Inferior parietal cortex (tissue), 1 donor: ENCODE data around the gene MAGI2.

Source experiments
- DNase-seq: peaks from one replicate; pipeline ENCODE4 v3.0.0-alpha.2; 2016; ENCODE audit errors: extremely low spot score

MAGI2 gene

DNA sequence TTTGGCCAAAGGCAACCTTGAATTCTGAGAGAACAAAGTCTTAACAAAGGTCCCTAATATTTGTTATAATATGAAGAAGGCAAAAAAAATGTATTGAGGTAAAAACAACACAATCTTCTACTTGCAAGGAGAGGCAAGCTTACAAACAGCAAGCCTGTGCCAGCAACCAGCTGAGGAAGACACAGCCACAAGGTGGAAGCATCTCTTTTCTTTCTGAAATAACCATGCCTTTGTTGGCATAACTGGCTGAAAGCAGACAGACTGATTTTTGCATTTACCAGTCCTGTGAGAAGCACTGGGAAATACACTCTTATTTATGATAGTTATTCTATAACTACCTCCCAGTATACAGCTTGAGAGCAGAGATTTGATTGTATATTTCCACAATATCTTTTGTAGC lies 1362.9 kb downstream of the MAGI2 start:
- peak; percentile 39 for DNase-seq

DNA sequence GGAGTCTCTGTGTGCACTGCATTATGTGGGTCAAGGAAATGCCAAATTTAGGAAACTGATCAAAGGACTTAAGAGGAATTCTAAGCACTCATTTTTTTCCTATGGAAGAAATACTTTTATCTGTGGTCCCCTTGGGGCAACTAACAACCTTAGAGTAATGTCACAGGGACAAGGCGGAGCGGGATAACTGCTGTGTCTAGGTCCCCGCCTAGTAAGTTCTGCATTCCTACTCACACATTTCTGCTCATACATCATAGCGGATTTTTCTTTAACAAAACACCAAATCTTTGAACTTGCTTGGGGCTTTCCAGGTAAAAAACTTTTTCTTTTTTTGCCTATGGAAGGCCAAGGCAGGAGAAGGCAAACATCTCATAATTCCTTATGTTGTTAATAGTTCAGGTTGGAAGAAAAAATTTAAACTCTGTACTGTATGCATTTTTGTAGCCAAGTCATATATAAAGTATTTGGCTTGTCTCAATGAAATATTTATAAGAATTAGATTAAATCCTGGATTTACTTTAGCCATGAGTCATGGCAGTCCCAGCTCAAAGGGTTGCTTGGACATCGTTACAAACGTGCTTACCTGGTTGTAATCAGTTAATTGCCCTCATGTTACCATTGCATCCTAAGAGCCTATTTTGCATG lies 1369.9 kb downstream of the MAGI2 start:
- DNase-seq: no peak

DNA sequence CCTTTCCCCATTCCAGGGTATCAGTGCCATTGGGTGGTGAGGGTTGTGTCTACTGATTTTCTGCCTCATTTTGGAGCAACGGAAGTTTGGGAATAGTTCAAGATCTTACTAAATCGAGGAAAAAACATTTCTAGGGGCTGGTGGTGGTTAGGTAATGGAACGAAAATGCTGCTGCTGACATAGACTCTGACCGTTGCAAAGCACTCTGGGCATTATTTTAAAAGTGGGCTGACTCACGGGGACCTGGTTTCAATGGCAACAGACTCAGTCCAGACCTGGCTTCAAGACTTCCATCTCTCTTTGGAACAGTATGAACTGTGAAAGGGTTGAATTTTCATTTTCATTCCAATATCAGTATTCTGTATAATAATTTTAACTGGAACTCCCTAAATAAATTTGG lies 1370.9 kb downstream of the MAGI2 start:
- no peak for DNase-seq

DNA sequence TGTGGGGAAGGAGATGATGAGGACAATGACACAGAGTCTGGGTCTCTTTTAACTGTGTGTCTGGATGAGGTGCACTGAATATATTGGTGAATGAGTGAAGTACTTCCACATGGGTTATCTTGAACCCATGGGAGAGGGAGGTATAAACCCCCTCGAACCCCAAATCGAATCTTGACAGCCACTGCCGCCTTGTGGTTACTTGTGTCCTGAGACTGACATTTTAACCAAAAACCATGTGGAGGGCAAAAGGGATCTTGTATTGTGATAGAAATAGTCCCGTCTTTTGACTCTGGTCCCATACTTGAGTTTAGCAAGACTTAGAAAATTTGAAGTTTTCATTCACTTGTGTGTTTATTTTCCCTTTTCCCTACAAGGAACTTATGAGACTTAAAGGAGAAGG lies 1371.6 kb downstream of the MAGI2 start:
- no peak for DNase-seq

DNA sequence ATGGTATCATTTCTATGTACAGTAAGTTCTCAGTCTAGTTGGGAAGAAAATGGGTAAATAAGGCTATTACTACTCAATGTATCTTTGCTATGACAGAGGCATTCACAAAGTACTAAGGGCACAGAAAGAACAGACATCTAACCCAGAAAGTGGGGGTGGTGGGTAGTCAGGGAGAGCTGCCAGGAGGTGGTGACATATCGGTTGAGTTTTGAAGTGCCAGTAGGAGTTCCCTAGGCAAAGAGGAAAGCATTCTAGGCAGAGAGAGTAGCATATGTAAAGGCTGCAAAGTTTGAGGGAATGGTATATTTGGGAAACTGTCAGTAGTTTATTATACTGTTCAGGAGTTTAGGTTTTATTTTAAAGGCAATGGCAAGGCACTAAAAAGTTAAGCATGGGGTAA lies 1372.1 kb downstream of the MAGI2 start:
- DNase-seq: no peak

DNA sequence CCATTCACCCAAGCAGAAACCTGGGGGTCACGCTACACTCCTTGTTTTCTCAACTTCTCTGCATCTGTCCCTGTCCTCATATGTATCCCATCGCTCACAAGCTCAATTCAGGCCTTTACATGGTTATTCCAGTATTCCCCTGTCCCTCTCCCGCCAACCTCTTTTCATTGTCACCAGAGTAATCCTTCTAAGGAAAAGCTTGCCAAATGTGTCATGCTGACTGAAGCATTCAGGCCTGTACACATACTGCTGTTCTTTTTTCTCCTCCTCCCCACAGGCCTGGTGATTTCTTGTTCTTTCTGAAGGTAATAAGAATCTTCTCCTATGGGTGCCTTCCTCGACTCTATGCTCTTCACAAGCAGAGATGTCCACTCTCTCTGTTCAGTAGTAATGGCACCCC lies 1372.7 kb downstream of the MAGI2 start:
- peak; percentile 31 for DNase-seq

DNA sequence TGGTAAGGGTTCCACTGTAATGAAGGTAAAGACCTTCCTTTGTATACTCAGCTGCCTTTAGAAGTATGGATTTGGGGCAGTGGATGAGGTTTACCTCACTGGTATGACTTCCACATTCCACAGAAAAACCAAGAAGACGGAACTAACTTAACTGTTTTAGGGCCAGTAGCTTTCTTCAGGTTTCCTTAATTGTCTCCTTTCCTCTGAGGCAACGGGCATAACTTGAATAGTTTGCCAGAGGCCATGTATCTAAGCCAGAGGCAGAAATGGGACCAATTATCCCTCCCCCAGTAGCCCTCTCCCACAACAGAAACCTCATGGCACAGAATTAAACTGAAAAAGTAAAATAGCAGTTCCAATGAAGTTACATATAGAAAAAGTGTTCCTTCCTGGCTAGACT lies 1373.2 kb downstream of the MAGI2 start:
- DNase-seq: no peak

DNA sequence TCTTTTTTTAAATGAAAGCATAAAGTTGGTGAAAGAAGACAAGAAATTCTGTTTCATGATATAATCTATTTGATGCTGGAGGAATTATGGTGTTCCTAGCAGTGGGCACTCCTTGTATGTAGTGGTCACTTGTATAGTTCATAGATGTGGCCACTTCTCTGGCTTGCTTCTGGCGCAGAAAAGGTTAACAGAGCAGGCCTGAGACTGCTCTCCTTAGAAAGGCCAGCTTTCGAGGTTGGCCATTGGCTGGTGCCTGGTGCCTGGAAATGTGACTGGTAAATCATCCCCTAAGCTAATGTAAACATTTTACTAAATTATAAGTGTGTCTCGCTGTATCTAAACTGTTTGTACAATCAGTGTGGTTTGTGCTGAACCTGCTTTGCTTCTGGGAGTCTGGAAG lies 1378.8 kb downstream of the MAGI2 start:
- DNase-seq: no peak

DNA sequence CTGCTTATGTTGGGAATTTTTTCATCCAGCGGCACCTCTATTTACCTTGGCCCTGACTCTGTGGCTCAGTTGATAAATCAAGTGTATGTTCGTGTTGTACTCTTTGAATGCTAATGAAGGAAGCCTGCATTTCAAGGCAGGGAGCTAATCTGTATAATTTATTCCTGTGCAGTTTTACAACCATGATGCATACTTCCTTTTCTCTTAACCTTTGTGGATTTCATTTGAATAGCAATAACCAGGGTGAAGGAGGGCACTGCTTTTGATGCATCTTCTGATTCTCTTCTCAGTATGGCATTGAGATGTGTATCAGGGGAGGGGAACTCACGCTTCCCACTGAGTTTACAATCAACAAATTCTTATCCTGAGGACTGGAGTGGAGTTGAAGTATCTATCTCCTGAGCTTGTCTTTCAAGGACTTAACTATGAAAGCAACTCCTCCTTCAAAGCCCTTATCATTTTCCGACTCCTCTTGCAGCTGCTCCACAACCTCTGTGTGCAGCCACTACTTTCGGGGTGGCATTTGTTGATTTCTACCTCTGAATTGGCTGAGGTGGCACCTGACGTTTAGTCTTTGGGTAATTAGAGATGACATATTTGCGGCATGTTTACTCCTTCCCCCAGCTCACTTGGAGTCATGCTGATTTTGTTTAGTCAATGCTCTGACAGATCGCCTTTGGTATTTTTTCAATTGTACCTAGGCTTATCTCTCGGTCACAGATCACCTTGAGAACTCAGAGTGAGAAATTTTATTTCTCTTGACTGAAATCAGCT lies 1379.7 kb downstream of the MAGI2 start:
- DNase-seq: no peak

DNA sequence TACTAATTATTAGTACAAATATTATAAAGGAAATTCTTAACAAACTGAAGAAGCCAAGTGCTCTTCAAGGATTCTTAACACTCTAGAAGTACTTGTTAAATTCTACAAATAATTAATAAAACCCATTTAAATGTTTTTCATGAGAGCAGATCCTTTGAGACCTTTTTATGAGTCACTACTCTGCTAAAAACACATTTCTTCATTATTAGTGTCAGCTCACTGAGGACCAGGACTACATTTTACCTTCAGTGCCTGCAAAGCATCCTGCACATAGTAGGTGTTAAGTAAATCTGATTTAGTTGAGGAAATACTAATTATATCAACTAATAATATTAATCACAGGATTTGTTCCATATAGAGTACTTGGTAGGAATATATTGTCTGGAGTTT lies 1381.3 kb downstream of the MAGI2 start:
- no peak for DNase-seq

DNA sequence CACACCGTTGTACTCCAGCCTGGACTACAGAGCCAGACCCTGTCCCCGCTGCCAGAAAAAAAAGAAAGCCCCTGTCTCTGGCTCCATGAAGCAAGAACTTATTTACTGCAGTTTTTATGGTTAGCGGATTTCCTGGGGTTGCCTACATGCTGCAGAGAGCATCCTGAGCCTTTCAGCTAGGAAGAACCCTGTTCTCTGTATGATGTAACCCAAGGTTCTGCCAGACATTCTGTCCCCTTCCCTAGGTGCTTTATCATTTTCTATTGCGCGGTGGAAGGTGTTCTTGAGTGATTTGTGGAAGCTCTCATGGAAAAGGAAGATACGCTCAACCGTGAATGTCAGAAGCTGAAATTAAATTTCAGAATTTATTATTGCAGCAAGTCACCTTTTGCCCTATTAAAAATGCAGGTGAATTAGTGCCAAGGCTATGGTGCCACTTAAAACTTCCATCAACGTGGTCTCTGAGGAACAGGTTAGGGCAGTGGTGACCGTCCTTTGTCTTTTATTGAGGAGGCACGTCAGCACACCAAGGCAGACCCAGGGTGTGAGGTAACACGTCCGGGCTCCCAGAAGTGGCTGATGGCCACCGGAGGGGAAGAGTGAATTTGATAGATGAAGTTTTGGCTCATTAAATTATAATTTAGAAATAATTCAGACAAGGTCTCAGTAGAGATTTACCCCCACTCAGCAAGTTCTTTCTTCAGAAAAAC lies 1381.8 kb downstream of the MAGI2 start:
- DNase-seq: no peak

DNA sequence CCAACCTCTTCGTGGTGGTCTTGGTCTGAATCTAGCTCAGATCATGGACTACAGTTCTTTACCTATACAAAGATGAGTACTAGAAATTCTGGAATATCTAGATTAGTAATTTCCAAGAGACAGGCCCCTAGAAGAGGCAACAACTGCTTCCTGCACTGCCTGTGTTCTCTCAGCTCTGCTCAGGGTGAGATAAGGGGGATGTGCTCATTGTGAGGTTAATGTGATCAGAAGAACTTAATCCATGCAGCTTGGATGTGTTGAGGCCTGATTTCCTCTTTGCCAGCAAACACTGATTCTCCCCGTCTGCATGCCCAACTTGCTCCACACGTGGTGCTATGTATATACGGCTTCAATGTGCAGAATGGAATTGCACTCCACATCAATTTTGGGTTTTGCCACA lies 1386.9 kb downstream of the MAGI2 start:
- no peak for DNase-seq

DNA sequence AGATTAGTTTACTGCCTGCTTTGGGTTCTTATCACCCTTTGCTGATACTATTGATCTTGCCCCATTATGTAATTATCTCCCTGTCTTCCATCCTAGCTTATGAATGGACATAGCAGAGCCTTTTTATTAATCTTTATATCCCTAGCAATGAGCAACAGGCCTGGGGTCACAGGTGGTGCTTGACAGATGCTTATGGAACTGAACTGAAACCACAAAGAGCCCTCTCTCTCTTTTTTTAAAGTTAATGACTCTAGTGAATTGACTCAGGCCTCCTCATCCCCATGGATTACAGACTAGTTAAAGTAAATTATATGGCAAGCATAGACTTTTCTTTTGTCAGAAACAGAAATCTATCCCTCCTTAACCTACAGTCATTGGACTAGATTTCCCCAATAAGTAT lies 1389.7 kb downstream of the MAGI2 start:
- no peak for DNase-seq

DNA sequence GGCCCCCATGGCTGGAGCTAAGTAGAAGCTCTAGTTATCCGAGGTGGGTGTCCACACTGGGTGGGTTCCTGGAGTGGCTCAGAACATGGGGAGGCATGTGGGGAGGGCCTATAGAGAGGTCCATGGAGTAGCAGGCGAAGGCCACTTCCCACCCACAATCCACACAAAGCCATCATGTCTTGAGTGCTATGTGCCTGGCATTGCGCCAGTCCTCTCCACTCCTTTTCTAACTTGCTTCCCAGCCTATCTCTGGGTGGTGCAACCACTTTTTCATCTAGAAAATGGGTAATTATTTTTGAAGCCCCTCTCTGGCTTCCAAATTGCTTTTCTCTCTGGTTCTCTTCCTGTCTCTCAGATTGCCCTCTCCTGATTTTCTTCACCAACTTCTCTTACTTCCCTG lies 1391.3 kb downstream of the MAGI2 start:
- DNase-seq: no peak

DNA sequence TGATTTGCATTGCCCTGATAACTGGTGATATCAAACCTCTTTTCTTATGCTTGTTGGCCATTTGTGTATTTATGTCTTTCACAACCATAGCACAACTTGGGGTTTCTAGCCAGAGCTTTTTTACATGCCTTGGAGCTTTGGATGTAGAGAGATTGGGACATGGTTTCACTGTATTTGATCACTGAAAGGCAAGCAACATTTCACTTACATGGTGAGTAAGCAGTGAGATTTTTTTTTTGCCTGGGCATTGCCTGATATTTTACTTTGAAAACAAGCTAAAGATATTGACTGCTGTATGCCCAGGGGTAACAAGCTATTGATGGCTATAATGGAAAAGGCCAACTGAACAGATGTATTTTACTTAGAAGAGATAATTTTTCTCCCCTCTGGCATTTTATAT lies 1395.9 kb downstream of the MAGI2 start:
- DNase-seq: no peak

DNA sequence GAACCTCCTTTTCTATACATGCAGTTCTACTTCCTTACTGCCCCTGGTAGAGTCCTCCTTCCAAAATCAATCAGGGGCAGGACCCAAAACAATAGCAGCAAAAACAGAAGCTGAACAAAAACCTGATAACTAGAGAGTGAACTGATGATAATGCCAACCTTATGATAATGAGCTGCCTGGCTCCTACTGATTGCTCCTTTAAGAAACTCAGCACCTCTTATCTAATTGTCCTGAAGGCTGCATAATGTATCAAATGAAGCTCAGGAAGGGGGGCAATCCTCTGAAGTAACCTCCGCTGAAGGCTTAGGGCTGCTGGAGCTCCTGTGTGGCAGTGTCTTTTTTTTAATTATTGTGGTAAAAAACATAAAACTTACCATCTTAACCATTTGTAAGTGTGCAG lies 1397.9 kb downstream of the MAGI2 start:
- no peak for DNase-seq

DNA sequence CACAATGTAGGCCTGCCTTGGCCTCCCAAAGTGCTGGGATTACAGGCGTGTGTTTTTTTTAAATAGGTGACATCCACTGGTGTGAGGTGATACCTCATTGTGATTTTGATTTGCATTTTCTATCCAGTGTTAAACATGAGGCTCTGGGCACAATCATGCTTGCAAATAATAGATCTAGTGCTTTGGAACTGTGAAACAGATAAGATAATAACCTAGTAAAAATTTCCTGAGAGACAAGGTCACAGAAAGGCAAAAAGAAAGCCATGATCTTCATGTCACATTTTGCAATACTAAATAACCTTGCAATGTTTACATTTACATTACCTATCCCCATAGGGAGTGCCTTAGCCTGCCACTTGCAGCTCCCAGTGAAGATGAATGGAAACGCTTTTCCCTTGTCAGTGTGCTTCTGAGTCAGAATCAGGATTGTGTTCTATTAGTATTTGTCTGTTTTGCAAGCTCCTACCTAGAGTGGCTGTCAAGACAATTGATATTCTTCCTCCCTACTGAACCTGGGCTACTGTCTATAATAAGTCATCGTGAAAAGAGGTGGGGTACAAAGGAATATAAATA lies 1398.4 kb downstream of the MAGI2 start:
- DNase-seq: no peak

DNA sequence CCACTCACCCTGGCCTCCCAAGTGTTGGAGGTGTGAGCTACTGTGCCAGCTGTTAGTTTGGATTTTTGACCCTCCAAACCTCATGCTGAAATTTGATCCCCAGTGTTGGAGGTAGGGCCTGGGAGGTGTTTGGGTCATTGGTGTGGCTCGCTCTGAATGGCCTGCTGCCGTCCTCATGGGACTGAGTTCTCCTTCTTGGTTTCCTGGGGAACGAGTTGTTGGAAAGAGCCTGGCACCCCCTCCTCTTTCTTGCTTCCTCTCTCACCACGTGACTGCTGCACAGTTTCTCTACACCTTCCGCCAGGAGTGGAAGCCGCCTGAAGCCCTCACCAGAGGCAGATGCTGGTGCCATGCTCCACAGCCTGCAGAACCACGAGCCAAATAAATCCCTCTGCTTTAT lies 1401.4 kb downstream of the MAGI2 start:
- DNase-seq: no peak

DNA sequence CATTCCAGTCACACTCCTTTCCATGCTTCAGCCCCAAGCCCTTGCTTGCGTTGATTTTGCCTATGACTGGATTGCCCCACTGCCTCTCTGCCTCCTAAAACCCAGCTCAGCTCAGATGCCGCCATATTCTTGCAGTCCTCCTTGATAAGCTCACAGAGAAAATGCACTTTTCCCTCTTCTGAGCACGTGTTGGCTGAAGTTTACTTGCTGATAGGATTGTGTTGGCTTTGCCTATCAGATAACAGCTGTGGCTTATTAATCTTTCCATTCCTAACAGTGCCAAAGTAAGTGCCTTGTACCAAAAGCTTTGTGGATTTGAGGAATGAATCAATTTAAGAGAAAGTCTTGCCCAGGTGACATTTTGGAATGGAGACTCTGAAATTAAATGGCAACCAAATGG lies 1405.7 kb downstream of the MAGI2 start:
- no peak for DNase-seq

DNA sequence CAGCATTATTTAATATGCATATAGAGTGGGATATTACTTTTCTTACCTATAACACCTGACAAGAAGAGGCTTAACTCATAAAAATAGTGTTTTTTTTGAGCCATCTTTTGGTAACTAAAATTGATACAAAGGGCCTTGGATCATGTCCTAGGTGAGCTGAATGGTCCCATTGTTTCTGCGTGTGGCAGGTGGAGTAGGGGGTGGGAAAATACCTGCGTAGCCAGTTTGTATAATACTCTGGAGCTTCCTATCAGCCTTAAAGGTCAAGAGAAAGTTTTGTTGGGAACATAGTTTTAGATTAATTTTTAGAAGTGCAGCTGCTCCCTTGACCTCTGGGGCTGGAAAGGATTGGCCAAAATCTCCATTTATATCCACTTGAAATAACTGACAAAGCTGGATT lies 1410.3 kb downstream of the MAGI2 start:
- DNase-seq: no peak

DNA sequence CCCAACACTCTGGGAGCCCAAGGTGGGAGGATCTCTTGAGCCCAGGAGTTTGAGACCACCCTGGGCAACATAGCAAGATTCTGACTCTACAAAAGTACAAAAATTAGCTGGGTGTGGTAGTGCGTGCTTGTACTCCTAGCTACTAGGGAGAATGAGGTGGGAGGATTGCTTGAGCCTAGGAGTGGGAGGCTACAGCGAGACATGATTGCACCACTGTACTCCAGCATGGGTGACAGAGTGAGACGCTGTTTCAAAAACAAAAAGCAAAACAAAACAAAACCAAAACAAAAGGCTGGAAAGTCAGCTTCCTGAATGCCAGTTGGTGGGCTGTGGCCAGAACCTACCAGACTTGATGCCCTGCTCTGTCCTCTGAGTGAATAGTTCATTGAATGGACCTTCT lies 1412.0 kb downstream of the MAGI2 start:
- no peak for DNase-seq
